MM.1S (cell line): Measurements from ENCODE around the gene RPS6KA2.

Experiments used
- DNase-seq: peaks from one replicate; pipeline ENCODE4 v3.0.0-alpha.2; 2015
- H2AFZ ChIP-seq: fragments of 300-600 bp; sonication (generic); 2 replicates; pipeline ENCODE4 v1.6.0; 2016; ENCODE audit warnings: antibody characterized with exemption, low read length
- H3F3A ChIP-seq: fragments of 300-600 bp; sonication (generic); 2 replicates; pipeline ENCODE4 v1.6.1; 2016; ENCODE audit warnings: mild to moderate bottlenecking, antibody characterized with exemption, low read length, moderate library complexity, mixed read lengths; ENCODE audit not compliant: insufficient read depth
- H3K27ac ChIP-seq: fragments of 300-600 bp; sonication (generic); 2 replicates; pipeline ENCODE4 v1.5.1; 2016; ENCODE audit warnings: mild to moderate bottlenecking, low read length
- H3K27me3 ChIP-seq: fragments of 300-600 bp; sonication (generic); replicated peaks from 2 replicates; pipeline ENCODE4 v1.6.0; 2016; ENCODE audit warnings: low read length; ENCODE audit not compliant: insufficient read depth
- H3K36me3 ChIP-seq: fragments of 300-600 bp; sonication (generic); replicated peaks from 2 replicates; pipeline ENCODE4 v1.6.1; 2016; ENCODE audit warnings: mild to moderate bottlenecking, low read length, mixed read lengths; ENCODE audit not compliant: insufficient read depth
- H3K4me1 ChIP-seq: fragments of 300-600 bp; sonication (generic); 2 replicates; pipeline ENCODE4 v1.6.1; 2016; ENCODE audit warnings: low read length, mixed read lengths
- H3K4me2 ChIP-seq: fragments of 300-600 bp; sonication (generic); 2 replicates; pipeline ENCODE4 v1.6.0; 2016; ENCODE audit warnings: low read depth, low read length
- H3K4me3 ChIP-seq: fragments of 300-600 bp; sonication (generic); 2 replicates; pipeline ENCODE4 v1.5.1; 2016; ENCODE audit warnings: low read length, mixed read lengths
- H3K79me2 ChIP-seq: fragments of 300-600 bp; sonication (generic); 2 replicates; pipeline ENCODE4 v1.6.1; 2016; ENCODE audit warnings: mixed run types, low read length, mixed read lengths
- H3K9ac ChIP-seq: fragments of 300-600 bp; sonication (generic); 2 replicates; pipeline ENCODE4 v1.6.1; 2016; ENCODE audit warnings: low read length, mixed read lengths
- H3K9me2 ChIP-seq: fragments of 300-600 bp; sonication (generic); replicated peaks from 2 replicates; pipeline ENCODE4 v1.6.1; 2016; ENCODE audit warnings: mild to moderate bottlenecking, low read length, mixed read lengths; ENCODE audit not compliant: insufficient read depth
- H3K9me3 ChIP-seq: fragments of 300-600 bp; sonication (generic); replicated peaks from 2 replicates; pipeline ENCODE4 v1.6.1; 2016; ENCODE audit warnings: mild to moderate bottlenecking, low read length, mixed read lengths; ENCODE audit not compliant: insufficient read depth
- H4K20me1 ChIP-seq: fragments of 300-600 bp; sonication (generic); 2 replicates; pipeline ENCODE4 v1.6.1; 2016; ENCODE audit warnings: mild to moderate bottlenecking, low read length, moderate library complexity, mixed read lengths; ENCODE audit not compliant: insufficient read depth
- CTCF ChIP-seq: fragments of 300-600 bp; sonication (generic); IDR thresholded peaks from 2 replicates; pipeline ENCODE4 v1.5.1; 2016; ENCODE audit warnings: antibody characterized with exemption, low read length, mixed read lengths
- EZH2 ChIP-seq: fragments of 300-600 bp; sonication (generic); optimal IDR thresholded peaks from 2 replicates; pipeline ENCODE3; 2017; ENCODE audit warnings: low read depth, mild to moderate bottlenecking, antibody characterized with exemption, low read length, mixed read lengths
- EZH2phosphoT487 ChIP-seq: fragments of 300-600 bp; sonication (generic); IDR thresholded peaks from 2 replicates; pipeline ENCODE4 v1.6.1; 2018; ENCODE audit warnings: antibody characterized with exemption, low read length

Gene RPS6KA2

GRCh38 chr6:166538297-166539010 lies 88.6 kb downstream of the RPS6KA2 start:
- H3K9ac ChIP-seq: no peak overlapping the region
- H3K4me3 ChIP-seq: no peak overlapping the region
- H3K9me3 ChIP-seq: no peaks in the 10 kb centered on the region
- no peaks in the 10 kb centered on the region for H3K4me1 ChIP-seq
- TF ChIP-seq CTCF (no peak), EZH2phosphoT487 (no peak), EZH2 (no peak)
- H3K79me2 ChIP-seq: no peaks in the 10 kb centered on the region
- no peaks in the 10 kb centered on the region for H3K9me2 ChIP-seq
- no peaks in the 10 kb centered on the region for H3K27me3 ChIP-seq
- H3K27ac ChIP-seq: no peak overlapping the region
- no peak overlapping the region for H3K4me2 ChIP-seq
- no peak overlapping the region for H2AFZ ChIP-seq
- H3K36me3 ChIP-seq: no peaks in the 10 kb centered on the region
- H3F3A ChIP-seq: no peaks in the 10 kb centered on the region
- DNase-seq: no peak
- no peaks in the 10 kb centered on the region for H4K20me1 ChIP-seq

GRCh38 chr6:166534658-166535406 lies 92.2 kb downstream of the RPS6KA2 start:
- Histone ChIP-seq H3K27ac (no peak overlapping the region), H3K9ac (no peak overlapping the region), H3K79me2 (no peaks in the 10 kb centered on the region), H3K27me3 (no peaks in the 10 kb centered on the region), H3K9me2 (no peaks in the 10 kb centered on the region), H3K9me3 (no peaks in the 10 kb centered on the region), H3K4me2 (no peak overlapping the region), H3K4me1 (no peaks in the 10 kb centered on the region), H2AFZ (no peak overlapping the region), H3K36me3 (no peaks in the 10 kb centered on the region), H3K4me3 (no peak overlapping the region), H4K20me1 (no peaks in the 10 kb centered on the region), H3F3A (no peaks in the 10 kb centered on the region)
- TF ChIP-seq CTCF: no peak
- no peak for TF ChIP-seq EZH2
- no peak for TF ChIP-seq EZH2phosphoT487
- DNase-seq: no peak

GRCh38 chr6:166533205-166533824 lies 93.7 kb downstream of the RPS6KA2 start:
- Histone ChIP-seq H3K4me2 (no peak overlapping the region), H3K27me3 (no peaks in the 10 kb centered on the region), H3F3A (no peaks in the 10 kb centered on the region), H3K4me1 (no peaks in the 10 kb centered on the region), H3K79me2 (no peaks in the 10 kb centered on the region), H3K9me2 (no peaks in the 10 kb centered on the region), H4K20me1 (no peaks in the 10 kb centered on the region), H3K4me3 (no peak overlapping the region), H2AFZ (no peak overlapping the region), H3K9me3 (no peaks in the 10 kb centered on the region), H3K27ac (no peak overlapping the region), H3K9ac (no peak overlapping the region), H3K36me3 (no peaks in the 10 kb centered on the region)
- no peak for DNase-seq
- TF ChIP-seq CTCF: no peak
- no peak for TF ChIP-seq EZH2
- TF ChIP-seq EZH2phosphoT487: no peak
